ENCODE results near the gene PPP1R18. TPM values are rescaled to one million over a fixed set of nuclear protein-coding genes. Genes with fewer than 3 reads are reported as not detected.

The PPP1R18 gene
- total and polyA plus RNA-seq, 9 of the 15 experiments (the other 6 are each of a cell fraction or from before 2014, with no cell fraction given): 12.0 to 99.2 (median 42.6) TPM

DNA sequence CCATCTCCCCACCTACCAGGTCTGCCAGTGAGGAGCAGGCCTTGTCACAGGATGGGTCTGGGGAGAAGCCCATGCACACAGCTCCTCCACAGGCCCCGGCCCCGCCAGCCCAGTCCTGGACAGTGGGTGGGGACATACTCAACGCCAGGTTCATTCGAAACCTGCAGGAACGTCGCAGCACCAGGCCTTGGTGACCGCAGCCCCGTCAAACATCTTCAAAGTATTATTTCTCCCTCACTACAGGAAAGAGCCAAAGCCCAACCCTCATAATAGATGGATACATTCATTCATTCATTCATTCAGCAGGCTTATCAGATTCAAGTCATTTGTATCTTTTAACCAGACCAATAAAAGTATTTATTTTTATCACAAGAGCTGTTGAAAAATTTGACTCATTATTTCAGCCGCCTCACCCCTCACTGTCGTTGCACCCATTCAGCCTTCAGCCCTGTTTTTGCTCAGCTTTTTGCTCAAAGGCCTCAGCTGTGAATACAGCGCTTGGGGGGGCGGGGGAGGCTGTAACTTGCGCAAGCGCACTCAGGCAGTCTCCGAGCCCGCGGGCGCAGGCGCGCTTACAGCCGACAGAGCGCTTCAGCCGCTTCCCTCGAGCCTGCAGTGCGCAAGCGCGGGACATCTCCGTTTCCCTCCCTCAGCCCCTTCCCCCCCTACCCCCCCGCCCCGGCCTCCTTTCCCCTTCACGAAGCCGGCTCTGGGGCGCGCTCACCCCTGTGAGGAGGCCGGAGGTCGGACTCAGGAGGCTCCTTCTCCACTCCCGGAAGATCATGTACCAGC is 39.8 kb downstream of the PPP1R18 start, which contains the start of gene C6orf136 (continued):
- TF ChIP-seq FOXA3 (CRISPR knock-in tag; conservative IDR thresholded peaks at IDR 0.05 in 1 of 2, IDR thresholded peaks at IDR 0.05 in 1 of 2): 0 out of 4 replicates have a peak, but pooled peaks of 1 of the 2 experiments have one; percentile 33
- TF ChIP-seq HDAC1 (IDR thresholded peaks at IDR 0.05): peak in 1 of 2 experiments; percentile 8; a peak in 1 of 4 replicates
- no peak for TF ChIP-seq L3MBTL2 (IDR thresholded peaks at IDR 0.05)

DNA sequence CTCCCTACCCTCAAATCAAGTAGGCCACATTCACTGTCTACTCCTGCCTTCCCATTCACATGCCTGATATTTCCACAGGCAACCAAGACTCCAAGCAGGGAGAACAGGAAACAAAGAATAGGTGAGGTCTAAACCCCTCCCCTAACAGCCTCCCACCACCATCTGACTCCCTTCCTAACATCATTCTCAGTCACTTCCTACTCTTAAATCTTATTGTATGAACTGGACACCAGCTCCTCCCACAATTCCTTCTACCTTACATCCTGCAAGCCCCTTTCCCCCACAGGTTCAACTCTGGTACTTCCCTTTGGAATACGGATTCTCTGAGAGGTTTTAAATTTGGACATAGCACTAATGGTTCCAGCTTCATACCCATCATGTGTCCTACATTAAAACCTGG is 40.5 kb downstream of the PPP1R18 start:
- POLR2A ChIA-PET: interaction anchor here (0.5 to 3.9 kb wide), 11 partner anchors 9 to 76 kb away, joined by 3 to 46 read pairs (median 5); partner anchors contain the start of genes MDC1 and MRPS18B
- BruUV-seq (replicated peaks): no TSS peak
- peak; percentile 62 for FAIRE-seq

More for the DNA sequence above, 40.5 kb downstream of the PPP1R18 start:
- H3K27me3 ChIP-seq (ENCODE audit: control insufficient read depth in 2 of 2, insufficient read depth in 2 of 2, low read length in 2 of 2): no peaks in the 10 kb centered on the region
- DNase-seq (ENCODE audit: extremely low read depth in 1 of 4, low spot score in 3 of 4) (peak in 2 of 4 experiments; percentile 66 to 73), ATAC-seq (0 out of 3 replicates have a peak, but pooled peaks have one; percentile 12)
- 0 out of 2 replicates have a peak, but pooled peaks have one; percentile 27 for TF ChIP-seq ZBTB7A (IDR thresholded peaks at IDR 0.05; ENCODE audit: borderline replicate concordance, control insufficient read depth, low read depth, low read length)
- no peak for TF ChIP-seq ZNF778 (CRISPR knock-in tag; IDR thresholded peaks at IDR 0.05)
- peak; percentile 4 for TF ChIP-seq ZFP36 (IDR thresholded peaks at IDR 0.05; ENCODE audit: low read depth, low read length, partially characterized antibody)
- TF ChIP-seq MEIS2 (IDR thresholded peaks at IDR 0.05; ENCODE audit: partially characterized antibody): peak; percentile 59
- no peak for TF ChIP-seq LARP7 (IDR thresholded peaks at IDR 0.05)
- no peak for TF ChIP-seq THRAP3 (IDR thresholded peaks at IDR 0.05; ENCODE audit: borderline replicate concordance)
- TF ChIP-seq EGR1 (conservative IDR thresholded peaks at IDR 0.05): 0 out of 2 replicates have a peak, but pooled peaks have one; percentile 19
- TF ChIP-seq SPI1 (IDR thresholded peaks at IDR 0.05; ENCODE audit: borderline replicate concordance, low read depth, low read length): peak; percentile 54; the same call in 1 of the 2 replicates
- 0 out of 4 replicates have a peak, but pooled peaks of 1 of the 2 experiments have one; percentile 55 for TF ChIP-seq RCOR1 (IDR thresholded peaks at IDR 0.05; ENCODE audit: borderline replicate concordance in 1 of 2, low read depth in 2 of 2, low read length in 2 of 2)
- TF ChIP-seq, protein P1, sequence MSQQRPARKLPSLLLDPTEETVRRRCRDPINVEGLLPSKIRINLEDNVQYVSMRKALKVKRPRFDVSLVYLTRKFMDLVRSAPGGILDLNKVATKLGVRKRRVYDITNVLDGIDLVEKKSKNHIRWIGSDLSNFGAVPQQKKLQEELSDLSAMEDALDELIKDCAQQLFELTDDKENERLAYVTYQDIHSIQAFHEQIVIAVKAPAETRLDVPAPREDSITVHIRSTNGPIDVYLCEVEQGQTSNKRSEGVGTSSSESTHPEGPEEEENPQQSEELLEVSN (IDR thresholded peaks at IDR 0.05; ENCODE audit: borderline replicate concordance in 1 of 2, extremely low read depth in 1 of 2, insufficient read depth in 1 of 2, insufficient read length in 1 of 2, low read depth in 1 of 2, low read length in 1 of 2, poor library complexity in 1 of 2, severe bottlenecking in 1 of 2): no peak
- no peak for TF ChIP-seq MEF2D (tag; conservative IDR thresholded peaks at IDR 0.05; ENCODE audit: low read depth)
- no peak for TF ChIP-seq ATF1 (CRISPR knock-in tag; IDR thresholded peaks at IDR 0.05)
- 0 out of 2 replicates have a peak, but pooled peaks have one; percentile 4 for TF ChIP-seq ATF1 (tag; IDR thresholded peaks at IDR 0.05)
- TF ChIP-seq, protein P2, sequence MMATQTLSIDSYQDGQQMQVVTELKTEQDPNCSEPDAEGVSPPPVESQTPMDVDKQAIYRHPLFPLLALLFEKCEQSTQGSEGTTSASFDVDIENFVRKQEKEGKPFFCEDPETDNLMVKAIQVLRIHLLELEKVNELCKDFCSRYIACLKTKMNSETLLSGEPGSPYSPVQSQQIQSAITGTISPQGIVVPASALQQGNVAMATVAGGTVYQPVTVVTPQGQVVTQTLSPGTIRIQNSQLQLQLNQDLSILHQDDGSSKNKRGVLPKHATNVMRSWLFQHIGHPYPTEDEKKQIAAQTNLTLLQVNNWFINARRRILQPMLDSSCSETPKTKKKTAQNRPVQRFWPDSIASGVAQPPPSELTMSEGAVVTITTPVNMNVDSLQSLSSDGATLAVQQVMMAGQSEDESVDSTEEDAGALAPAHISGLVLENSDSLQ (IDR thresholded peaks at IDR 0.05): peak; percentile 62
- peak overlapping the region; percentile 33 to 89; a peak in 3 of 4 replicates for H3K9ac ChIP-seq (ENCODE audit: insufficient read depth in 1 of 2, low read depth in 2 of 2, low read length in 2 of 2)
- H3K9me3 ChIP-seq (replicated peaks; ENCODE audit: control insufficient read depth, insufficient read depth, low read depth, low read length): no peaks in the 10 kb centered on the region; the same call in 1 of the 2 replicates
- 8% methylated on average over 1 of the region's 1 CpG for WGBS (ENCODE audit: insufficient coverage, low coverage, missing lambda C conversion rate)
- H3K4me3 ChIP-seq: peak overlapping the region; percentile 68
- no peaks in the 10 kb centered on the region for H4K20me1 ChIP-seq (replicated peaks; ENCODE audit: control insufficient read depth, insufficient read depth, low read length)
- in situ Hi-C loops (cut with MboI) (no loop called here), intact Hi-C loops (cut with micrococcal nuclease) (loop anchor here (2.0 kb wide), 1 partner anchor 29 kb away; the partner anchor contains the start of genes MRPS18B and PPP1R10)
- H3K79me2 ChIP-seq (ENCODE audit: control insufficient read depth, insufficient read depth, low read length): peaks cover 44% of the 10 kb centered on the region
- H3K4me2 ChIP-seq (ENCODE audit: insufficient read depth, low read length): peak overlapping the region; percentile 97
- CTCF ChIA-PET (ENCODE audit: low intra/inter-chr PET ratio): no interaction called here
- H3K36me3 ChIP-seq (ENCODE audit: control insufficient read depth, insufficient read depth, low read length): peaks cover 28% of the 10 kb centered on the region
- H3K27ac ChIP-seq (ENCODE audit: extremely low read depth, low read depth, low read length): peak overlapping the region; percentile 83
- H3K9me1 ChIP-seq (ENCODE audit: control insufficient read depth, insufficient read depth, low read length): no peaks in the 10 kb centered on the region
- peak overlapping the region; percentile 64 for H2AFZ ChIP-seq (ENCODE audit: low read depth, low read length)
- H3K4me1 ChIP-seq (replicated peaks in 1 of 2; ENCODE audit: control insufficient read depth in 2 of 2, insufficient read depth in 2 of 2, low read length in 2 of 2): peaks cover 15 to 29% of the 10 kb centered on the region in 2 experiments
